ENCODE results near the gene RIPOR3.

DNA sequence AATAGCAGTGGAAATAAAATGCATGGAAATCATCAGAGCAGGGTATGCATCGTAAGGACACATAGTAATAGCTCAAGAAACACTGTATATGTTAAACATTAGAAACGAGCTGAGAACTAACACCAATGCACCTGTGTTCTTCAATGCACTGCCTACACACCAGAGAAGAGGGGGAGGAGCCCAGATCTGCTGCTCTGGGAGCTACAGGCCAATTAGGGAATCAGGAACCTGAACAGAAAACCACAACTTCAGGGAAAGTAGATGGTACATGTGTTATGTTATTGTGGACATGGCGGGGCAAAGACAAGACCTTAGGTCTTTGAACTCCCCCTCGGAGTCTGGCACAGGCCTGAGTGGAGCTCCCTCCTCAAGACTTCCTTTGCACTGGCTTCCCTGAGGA lies 39.7 kb downstream of the RIPOR3 start:
- TF ChIP-seq POLR2A (IDR thresholded peaks at IDR 0.05; ENCODE audit: low read length) (no peak), GATA1 (IDR thresholded peaks at IDR 0.05; ENCODE audit: low read depth, low read length) (no peak)
